Coronary artery (tissue), 2 donors: ENCODE measurements around the gene HEG1.

Source experiments
- DNase-seq: peaks from one replicate; pipeline ENCODE4 v3.0.0-alpha.2; 2017; ENCODE audit warnings: low spot score
- H3K27ac ChIP-seq, 2 donors: fragments of 200-600 bp; sonication (generic); one replicate each; pipeline ENCODE4 v1.5.1; 2016 to 2019
- H3K4me3 ChIP-seq: fragments of 200-600 bp; sonication (generic); 2 replicates; pipeline ENCODE4 v1.5.1; 2016; ENCODE audit warnings: mild to moderate bottlenecking, moderate library complexity
- CTCF ChIP-seq: fragments of 200-600 bp; sonication (generic); IDR thresholded peaks from one replicate; pipeline ENCODE4 v1.5.1; 2019; ENCODE audit warnings: antibody characterized with exemption

HEG1 gene

DNA sequence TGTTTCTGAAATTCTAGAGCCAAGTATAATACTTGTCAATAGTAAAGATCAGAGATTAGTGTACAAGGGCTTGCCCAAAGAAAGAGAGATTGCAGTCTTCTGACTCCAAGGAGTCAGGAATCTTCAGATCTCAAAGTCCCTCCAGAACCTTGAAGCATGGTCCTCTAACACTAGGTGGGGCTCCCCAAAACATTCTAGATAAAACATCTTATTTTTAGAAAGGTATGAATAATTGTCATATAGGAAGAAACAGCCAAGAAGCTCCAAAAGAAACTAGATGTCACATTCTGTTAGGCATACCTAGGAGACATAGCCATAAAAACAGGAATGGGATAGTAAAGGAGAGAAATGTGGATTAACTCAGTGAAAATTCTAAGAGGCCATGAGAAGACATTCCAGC is 132.0 kb downstream of the HEG1 start:
- H3K4me3 ChIP-seq = no peak overlapping the region
- DNase-seq = no peak
- H3K27ac ChIP-seq = no peak overlapping the region
- TF ChIP-seq CTCF = no peak

DNA sequence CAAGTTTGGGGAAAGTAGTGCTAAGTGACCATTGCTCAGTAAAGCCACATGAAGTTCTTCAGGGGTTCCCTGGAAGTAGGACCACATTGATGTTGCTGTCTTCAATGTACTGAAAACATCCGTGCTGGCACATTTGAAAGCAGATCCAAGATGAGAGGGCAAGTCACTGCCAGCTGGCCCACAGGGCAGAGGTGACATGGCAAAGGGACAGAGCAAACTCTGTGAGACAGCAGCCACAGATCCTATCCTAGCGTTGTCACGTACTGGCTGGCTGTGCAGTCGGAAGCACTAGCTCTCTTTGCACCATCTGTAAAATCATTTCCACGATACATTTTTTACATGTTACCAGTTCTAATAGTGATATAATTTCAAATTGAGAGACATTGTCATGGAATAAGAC is 135.1 kb downstream of the HEG1 start:
- Histone ChIP-seq H3K4me3 (no peak overlapping the region), H3K27ac (no peak overlapping the region)
- no peak for DNase-seq
- TF ChIP-seq CTCF = no peak

- Histone ChIP-seq H3K4me3 (no peak overlapping the region), H3K27ac (no peak overlapping the region)
- no peak for TF ChIP-seq CTCF
- no peak for DNase-seq
Observed at GRCh38 chr3:124919756-124920155, 136.0 kb downstream of the HEG1 start.

DNA sequence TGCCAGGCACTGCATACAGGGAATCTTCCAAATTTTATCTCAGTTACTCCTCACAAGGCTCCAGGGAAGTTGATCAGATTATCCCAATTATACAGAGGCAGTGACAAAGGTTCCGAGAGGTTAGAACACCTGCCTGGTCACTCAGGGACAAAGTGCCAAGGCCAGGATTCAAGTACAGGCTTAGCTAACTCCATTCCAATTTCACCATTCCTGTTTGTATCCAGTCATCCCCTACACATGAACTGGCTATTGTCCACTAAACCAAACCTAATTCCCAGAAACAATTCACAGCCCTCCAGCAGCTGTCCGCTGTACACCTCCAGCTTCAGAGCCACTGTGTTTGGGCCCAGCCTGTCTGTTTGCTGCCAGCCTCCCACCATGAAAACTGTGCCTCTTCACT is 137.3 kb downstream of the HEG1 start:
- no peak overlapping the region for H3K27ac ChIP-seq
- TF ChIP-seq CTCF = no peak
- no peak for DNase-seq
- H3K4me3 ChIP-seq = no peak overlapping the region

- Histone ChIP-seq H3K4me3 (no peak overlapping the region), H3K27ac (no peak overlapping the region)
- TF ChIP-seq CTCF = no peak
- no peak for DNase-seq
Observed at GRCh38 chr3:124916837-124917409, 138.9 kb downstream of the HEG1 start.
